Measurements from ENCODE around the gene CALML3. TPM values are rescaled to one million over a fixed set of nuclear protein-coding genes. Genes with fewer than 3 reads are reported as not detected.

Gene CALML3
- total and polyA plus RNA-seq, 2 donors (not counting 3 experiments of a cell fraction or from before 2014, with no cell fraction given): not detected

GRCh38 chr10:5491477-5491876, 33.3 kb upstream of the CALML3 start:
- H2AFZ ChIP-seq (ENCODE audit: low read depth, low read length): no peak overlapping the region
- TF ChIP-seq JUN (IDR thresholded peaks at IDR 0.05; ENCODE audit: borderline replicate concordance, insufficient read depth, insufficient read length, low read depth) (no peak), POLR2A (IDR thresholded peaks at IDR 0.05; ENCODE audit: low read depth, low read length) (no peak)
- no peak overlapping the region for H3K4me3 ChIP-seq (replicated peaks in 1 of 3; ENCODE audit: insufficient read depth in 1 of 3, low read depth in 1 of 3, low read length in 3 of 3)
- H3K4me2 ChIP-seq (ENCODE audit: insufficient read depth, low read length): no peak overlapping the region
- no peaks in the 10 kb centered on the region for H3K79me2 ChIP-seq (ENCODE audit: control insufficient read depth, insufficient read depth, low read length)
- CTCF ChIA-PET: no interaction called here
- dilution Hi-C loops (cut with MboI; ENCODE audit: extremely low pct_ligation_motif_present, low sequenced_read_pairs): no loop called here
- BruUV-seq (replicated peaks): no TSS peak
- POLR2A ChIA-PET: no interaction called here
- H3K9me3 ChIP-seq (replicated peaks; ENCODE audit: control insufficient read depth, insufficient read depth, low read length): no peaks in the 10 kb centered on the region
- no peaks in the 10 kb centered on the region for H3K9me1 ChIP-seq (replicated peaks; ENCODE audit: control insufficient read depth, extremely low read depth, insufficient read depth, low read length)
- no peak overlapping the region for H3K9ac ChIP-seq (replicated peaks; ENCODE audit: extremely low read depth, insufficient read depth, low read length)
- no peak for DNase-seq (ENCODE audit: low read depth, low spot score)
- no peaks in the 10 kb centered on the region for H4K20me1 ChIP-seq (replicated peaks; ENCODE audit: control insufficient read depth, extremely low read depth, insufficient read depth, low read length)
- no peak overlapping the region for H3K27ac ChIP-seq (ENCODE audit: insufficient read depth, low read depth, low read length)
- intact Hi-C loops (cut with micrococcal nuclease): no loop called here
- no peak for FAIRE-seq
- no peaks in the 10 kb centered on the region for H3K27me3 ChIP-seq (ENCODE audit: control insufficient read depth in 2 of 2, insufficient read depth in 2 of 2, low read length in 2 of 2)
- H3K36me3 ChIP-seq (ENCODE audit: control insufficient read depth in 2 of 2, extremely low read depth in 1 of 2, insufficient read depth in 2 of 2, low read length in 2 of 2): no peaks in the 10 kb centered on the region
- H3K4me1 ChIP-seq (ENCODE audit: control insufficient read depth, extremely low read depth, insufficient read depth, low read length): no peaks in the 10 kb centered on the region

GRCh38 chr10:5492322-5492855, 32.4 kb upstream of the CALML3 start:
- H2AFZ ChIP-seq (ENCODE audit: low read depth, low read length): no peak overlapping the region

More at GRCh38 chr10:5492322-5492855, 32.4 kb upstream of the CALML3 start:
- intact Hi-C loops (cut with micrococcal nuclease): no loop called here
- POLR2A ChIA-PET: no interaction called here
- CTCF ChIA-PET: interaction anchor here (0.9 kb wide), 1 partner anchor 8 kb away, joined by 3 read pairs; no protein-coding TSS in a partner anchor
- H3K27me3 ChIP-seq (ENCODE audit: control insufficient read depth in 2 of 2, insufficient read depth in 2 of 2, low read length in 2 of 2): no peaks in the 10 kb centered on the region
- no TSS peak for BruUV-seq (replicated peaks)
- no peak for FAIRE-seq
- no peaks in the 10 kb centered on the region for H4K20me1 ChIP-seq (replicated peaks; ENCODE audit: control insufficient read depth, extremely low read depth, insufficient read depth, low read length)
- TF ChIP-seq MYC (IDR thresholded peaks at IDR 0.05; ENCODE audit: low read depth, low read length): no peak
- no peak for TF ChIP-seq JUN (IDR thresholded peaks at IDR 0.05; ENCODE audit: borderline replicate concordance, insufficient read depth, insufficient read length, low read depth)
- no peak for TF ChIP-seq POLR2AphosphoS5 (IDR thresholded peaks at IDR 0.05; ENCODE audit: insufficient read depth, low read depth, low read length)
- no peak for TF ChIP-seq MAX (IDR thresholded peaks at IDR 0.05; ENCODE audit: insufficient read depth, insufficient read length)
- TF ChIP-seq GATA2 (IDR thresholded peaks at IDR 0.05; ENCODE audit: insufficient read depth, insufficient read length, low read depth, low read length): no peak
- TF ChIP-seq FOS (IDR thresholded peaks at IDR 0.05; ENCODE audit: borderline replicate concordance, insufficient read depth, low read length): no peak
- TF ChIP-seq EZH2 (IDR thresholded peaks at IDR 0.05; ENCODE audit: borderline replicate concordance, low read depth, low read length, severe bottlenecking): no peak
- TF ChIP-seq CTCF (IDR thresholded peaks at IDR 0.05; ENCODE audit: extremely low read depth in 1 of 2, insufficient read depth in 1 of 2, low read depth in 1 of 2, low read length in 2 of 2): no peak
- TF ChIP-seq POLR2A (IDR thresholded peaks at IDR 0.05; ENCODE audit: low read depth, low read length): no peak
- no peaks in the 10 kb centered on the region for H3K4me1 ChIP-seq (ENCODE audit: control insufficient read depth, extremely low read depth, insufficient read depth, low read length)
- no peaks in the 10 kb centered on the region for H3K79me2 ChIP-seq (ENCODE audit: control insufficient read depth, insufficient read depth, low read length)
- H3K27ac ChIP-seq (ENCODE audit: insufficient read depth, low read depth, low read length): no peak overlapping the region
- no peaks in the 10 kb centered on the region for H3K36me3 ChIP-seq (ENCODE audit: control insufficient read depth in 2 of 2, extremely low read depth in 1 of 2, insufficient read depth in 2 of 2, low read length in 2 of 2)
- no peak overlapping the region for H3K4me2 ChIP-seq (ENCODE audit: insufficient read depth, low read length)
- DNase-seq (ENCODE audit: low read depth, low spot score): no peak
- dilution Hi-C loops (cut with MboI; ENCODE audit: extremely low pct_ligation_motif_present, low sequenced_read_pairs): no loop called here
- H3K9ac ChIP-seq (replicated peaks; ENCODE audit: extremely low read depth, insufficient read depth, low read length): no peak overlapping the region
- no peaks in the 10 kb centered on the region for H3K9me1 ChIP-seq (replicated peaks; ENCODE audit: control insufficient read depth, extremely low read depth, insufficient read depth, low read length)
- no peaks in the 10 kb centered on the region for H3K9me3 ChIP-seq (replicated peaks; ENCODE audit: control insufficient read depth, insufficient read depth, low read length)
- H3K4me3 ChIP-seq (replicated peaks in 1 of 3; ENCODE audit: insufficient read depth in 1 of 3, low read depth in 1 of 3, low read length in 3 of 3): no peak overlapping the region
